ENCODE measurements around the gene PIP4K2B. TPM values are rescaled to one million over a fixed set of nuclear protein-coding genes. Genes with fewer than 3 reads are reported as not detected.
"Not testable (repeated sequence)": the region's sequence is repeated elsewhere in the genome, so short reads cannot be mapped to it uniquely, and the experiment has no call there.

PIP4K2B gene
- polyA plus RNA-seq (ENCODE audit: insufficient read length), result 72.5 TPM

GRCh38 chr17:38799501-38800236 is at the start of gene PIP4K2B:
PIP4K2B (minus strand) TSS chr17:38799556; CDS start chr17:38799424, 132 bp downstream.
- DNase-seq, result peak; percentile 93

GRCh38 chr17:38848557-38848891 is 49.2 kb upstream of the PIP4K2B start:
- DNase-seq, result no peak

- no peak for DNase-seq
Observed at GRCh38 chr17:38844261-38844757, 45.0 kb upstream of the PIP4K2B start.

DNA sequence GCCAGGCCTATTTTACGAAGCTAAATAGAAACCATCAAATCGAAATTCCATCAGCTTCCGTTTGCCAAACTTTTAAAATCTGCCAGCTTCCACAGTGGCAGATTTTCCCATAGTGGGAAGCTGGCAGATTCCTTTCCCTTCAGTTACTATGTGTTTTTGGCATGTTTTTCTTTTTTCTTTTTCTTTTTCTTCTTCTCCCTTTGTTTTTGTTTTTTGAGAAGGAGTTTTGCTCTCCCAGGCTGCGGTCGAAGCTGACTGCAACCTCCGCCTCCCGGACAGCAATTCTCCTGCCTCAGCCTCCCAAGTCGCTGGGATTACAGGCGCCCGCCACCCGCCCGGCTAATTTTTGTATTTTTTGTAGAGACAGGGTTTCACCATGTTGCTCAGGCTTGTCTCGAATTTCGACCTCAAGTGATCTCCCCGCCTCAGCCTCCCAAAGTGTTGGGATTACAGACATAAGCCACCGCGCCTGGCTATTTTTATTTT is 26.4 kb upstream of the PIP4K2B start:
- DNase-seq, result no peak

GRCh38 chr17:38824899-38825761 is 25.8 kb upstream of the PIP4K2B start, which contains the start of gene CWC25:
CWC25 (minus strand) TSS chr17:38825321; CDS start chr17:38825183, 138 bp downstream.
- DNase-seq, result peak; percentile 98

DNA sequence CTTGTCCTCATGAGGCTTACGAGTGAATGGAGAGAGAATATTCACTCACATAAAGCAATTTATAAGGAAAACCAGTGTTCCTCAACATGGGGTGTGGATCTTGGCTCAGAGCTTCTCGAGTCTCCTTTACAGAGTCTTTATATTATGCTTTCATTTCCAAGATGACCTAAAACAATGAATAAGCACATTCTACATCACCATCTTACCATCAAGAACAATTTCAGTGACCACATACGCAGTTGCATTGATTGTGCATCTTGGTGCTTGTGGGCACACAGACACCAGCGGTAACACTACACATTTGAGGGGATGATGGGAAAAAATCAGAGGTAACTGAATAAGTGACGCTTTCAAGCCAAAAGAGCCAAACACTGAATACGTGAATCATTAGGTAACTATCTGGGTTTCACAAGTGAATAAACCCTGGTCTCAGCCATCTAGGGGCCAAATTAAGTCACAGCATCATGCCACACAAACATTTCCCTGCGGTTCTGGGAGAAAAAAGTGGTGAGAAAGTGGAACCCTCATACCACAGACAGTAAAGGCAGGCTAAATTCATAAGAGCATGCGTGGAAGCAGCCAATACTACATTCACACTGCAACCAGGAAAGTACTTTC is 16.3 kb upstream of the PIP4K2B start:
- DNase-seq, result no peak

DNA sequence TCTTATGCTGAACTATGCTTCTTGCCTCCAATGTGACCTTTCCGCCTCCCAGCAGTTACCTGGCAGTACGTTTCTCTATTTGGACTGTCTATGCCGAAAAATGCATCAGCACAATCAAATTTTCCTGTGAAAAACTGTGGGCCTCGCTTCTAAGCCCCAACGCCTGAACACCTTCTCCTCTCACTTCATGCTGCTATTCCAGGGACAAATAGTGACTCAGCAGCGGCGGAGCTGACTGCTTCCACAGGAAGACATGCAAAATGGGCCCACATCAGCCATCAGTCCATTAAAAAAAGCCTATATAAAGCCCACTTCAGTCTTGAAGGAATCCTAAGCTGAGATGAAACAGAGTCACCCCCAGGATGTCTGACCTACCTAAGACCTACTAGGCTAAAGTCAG is 10.5 kb upstream of the PIP4K2B start:
- DNase-seq, result no peak

DNA sequence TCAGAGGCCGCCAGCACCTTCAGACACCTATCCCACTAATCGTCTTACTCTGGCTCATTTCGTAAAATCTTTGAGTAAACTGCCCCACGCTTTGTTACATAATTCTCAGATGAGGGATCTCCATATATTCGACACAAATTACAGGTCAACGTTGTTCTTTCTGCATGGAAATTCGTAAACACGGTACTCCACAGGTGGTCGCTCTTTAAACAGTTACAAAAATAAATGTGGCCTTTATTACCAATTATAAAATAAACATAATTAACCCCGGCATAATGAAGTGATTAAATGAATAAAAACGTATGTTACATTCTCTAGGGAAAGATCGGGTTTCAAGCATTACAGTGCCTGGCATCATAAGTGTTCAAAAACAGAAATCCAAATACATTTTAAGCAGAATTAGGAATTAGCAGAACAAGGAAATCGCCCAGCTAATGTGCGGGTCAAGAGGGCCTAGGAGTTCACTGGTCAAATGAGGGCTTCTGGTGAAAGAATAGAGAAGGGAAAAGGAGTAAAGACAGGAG is 943 bp upstream of the PIP4K2B start:
- no peak for DNase-seq

GRCh38 chr17:38798614-38799500 is 499 bp downstream of the PIP4K2B start:
- peak; percentile 48 for DNase-seq

DNA sequence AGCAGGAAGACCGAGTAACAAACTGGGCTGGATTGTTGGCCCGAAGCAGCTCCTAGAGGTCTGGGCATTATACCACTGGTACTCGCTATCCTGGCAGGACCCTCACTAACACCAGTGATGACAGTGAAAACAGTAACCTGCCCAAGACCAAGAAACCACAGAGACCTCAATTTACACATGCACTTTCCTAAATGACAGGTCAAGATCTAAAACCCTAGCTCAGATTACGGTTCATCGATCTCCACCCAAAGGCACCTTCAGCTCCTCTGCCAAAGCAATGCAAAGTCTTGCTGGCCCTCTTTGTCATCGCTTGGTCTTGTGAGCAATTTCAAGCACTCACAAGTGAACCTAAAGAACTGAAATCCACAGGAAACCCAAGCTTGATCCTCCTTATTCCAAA is 1.5 kb downstream of the PIP4K2B start:
- no peak for DNase-seq

GRCh38 chr17:38797158-38797490 is 2.2 kb downstream of the PIP4K2B start:
- DNase-seq, result no peak

DNA sequence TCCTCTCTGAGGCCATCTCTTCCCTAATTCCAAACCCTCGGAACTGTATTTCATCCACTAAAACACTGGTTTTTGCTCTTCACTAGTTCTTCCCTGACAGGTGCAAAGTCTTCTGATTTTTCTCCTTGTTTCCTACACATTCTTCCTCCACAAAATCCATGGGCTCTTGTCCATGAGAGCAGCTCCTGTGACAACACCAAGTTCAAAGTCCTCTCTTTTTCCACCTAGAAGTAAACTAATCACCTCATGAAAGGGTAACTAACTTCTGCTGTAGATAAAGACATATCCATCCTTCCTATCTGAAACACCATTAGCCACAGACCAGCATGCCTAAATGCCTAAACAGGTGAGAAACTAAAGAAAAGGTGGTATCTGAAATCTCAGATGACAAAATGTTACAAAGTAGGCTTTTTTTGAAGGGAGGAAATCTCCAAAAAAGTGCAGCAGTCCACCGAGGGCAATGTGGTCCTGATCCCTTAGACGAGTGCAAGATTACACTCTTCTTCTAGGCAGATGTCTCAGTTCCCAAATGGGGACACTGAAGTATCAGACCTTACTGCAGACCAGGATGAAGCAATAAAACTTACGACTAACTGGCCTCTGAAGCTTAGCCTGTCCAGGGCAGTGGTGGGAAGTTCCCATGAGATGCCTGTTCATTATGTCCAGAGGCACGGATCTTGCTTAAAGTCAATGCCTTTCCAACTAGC is 2.8 kb downstream of the PIP4K2B start:
- DNase-seq, result no peak

DNA sequence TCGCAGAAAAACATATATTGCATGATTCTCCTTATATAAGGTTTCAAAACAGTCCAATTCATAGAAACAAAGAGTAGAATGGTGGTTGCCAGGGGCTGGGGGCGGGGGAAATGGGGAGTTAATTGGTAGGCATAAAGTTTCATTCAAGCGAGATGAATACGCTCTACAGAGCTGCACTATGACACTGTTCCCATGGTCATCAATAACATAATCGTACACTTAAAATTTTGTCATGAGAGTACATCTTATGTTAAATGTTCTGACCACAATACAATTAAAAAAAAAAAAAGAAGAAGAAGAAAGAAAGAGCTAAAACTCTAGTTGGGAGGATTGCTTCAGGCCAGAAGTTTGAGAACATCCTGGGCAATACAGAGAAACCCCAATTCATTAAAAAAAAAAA is 5.1 kb downstream of the PIP4K2B start:
- no peak for DNase-seq

GRCh38 chr17:38791162-38791561 is 8.2 kb downstream of the PIP4K2B start:
- DNase-seq, result no peak

DNA sequence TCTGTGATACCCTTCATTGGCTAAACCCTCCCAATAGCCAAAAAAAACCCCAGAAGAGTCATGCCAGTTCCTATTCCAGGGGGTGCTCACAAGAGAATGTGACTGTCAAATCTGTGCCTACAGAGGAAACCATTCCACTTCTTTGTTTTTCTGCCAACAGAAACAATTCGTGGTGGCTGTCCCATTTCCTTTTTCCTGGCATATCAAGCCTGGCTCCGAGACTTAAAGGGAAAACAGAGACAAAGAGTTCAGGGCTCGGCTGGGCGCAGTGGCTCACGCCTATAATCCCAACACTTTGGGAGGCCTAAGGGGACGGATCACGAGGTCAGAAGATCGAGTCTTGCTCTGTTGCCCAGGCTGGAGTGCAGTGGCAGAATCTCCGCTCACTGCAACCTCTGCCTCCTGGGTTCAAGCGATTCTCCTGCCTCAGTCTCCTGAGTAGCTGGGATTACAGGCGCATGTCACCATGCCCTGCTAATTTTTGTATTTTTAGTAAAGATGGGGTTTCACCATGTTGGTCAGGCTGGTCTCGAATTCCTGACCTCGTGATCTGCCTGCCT is 9.1 kb downstream of the PIP4K2B start:
- DNase-seq, result not testable (repeated sequence)

DNA sequence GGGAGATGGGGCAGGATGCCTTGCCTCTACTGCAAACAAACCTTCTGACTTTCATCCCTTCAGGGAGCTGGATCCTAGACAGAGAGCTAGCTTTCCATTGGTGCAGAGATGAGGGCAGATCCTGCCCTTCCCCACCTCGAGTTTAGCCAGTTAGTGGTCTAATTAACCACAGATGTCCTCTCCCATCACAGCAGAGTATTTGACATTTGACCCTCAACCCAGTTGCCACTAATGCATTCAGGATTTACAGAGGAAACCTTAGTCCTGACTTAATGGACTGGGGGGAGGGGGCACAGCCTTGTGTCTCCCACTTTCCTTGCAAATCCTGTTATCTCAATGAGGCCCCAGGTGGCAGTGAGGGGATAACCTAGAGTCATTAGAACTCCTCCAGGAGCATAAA is 10.2 kb downstream of the PIP4K2B start:
- DNase-seq, result no peak

DNA sequence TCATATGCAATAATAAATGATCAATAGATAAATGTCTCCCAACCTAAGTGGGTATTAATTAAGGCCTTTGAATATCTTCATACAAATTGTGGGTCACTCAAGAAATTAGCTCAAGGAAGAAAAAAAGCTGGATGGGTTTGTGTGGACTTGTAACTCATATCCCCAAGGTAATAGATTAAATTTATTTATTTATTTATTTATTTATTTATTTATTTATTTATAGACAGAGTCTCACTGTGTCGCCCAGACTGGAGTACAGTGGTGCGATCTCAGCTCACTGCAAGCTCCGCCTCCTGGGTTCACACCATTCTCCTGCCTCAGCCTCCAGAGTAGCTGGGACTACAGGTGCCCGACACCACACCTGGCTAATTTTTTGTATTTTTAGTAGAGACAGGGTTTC is 11.4 kb downstream of the PIP4K2B start:
- not testable (repeated sequence) for DNase-seq

DNA sequence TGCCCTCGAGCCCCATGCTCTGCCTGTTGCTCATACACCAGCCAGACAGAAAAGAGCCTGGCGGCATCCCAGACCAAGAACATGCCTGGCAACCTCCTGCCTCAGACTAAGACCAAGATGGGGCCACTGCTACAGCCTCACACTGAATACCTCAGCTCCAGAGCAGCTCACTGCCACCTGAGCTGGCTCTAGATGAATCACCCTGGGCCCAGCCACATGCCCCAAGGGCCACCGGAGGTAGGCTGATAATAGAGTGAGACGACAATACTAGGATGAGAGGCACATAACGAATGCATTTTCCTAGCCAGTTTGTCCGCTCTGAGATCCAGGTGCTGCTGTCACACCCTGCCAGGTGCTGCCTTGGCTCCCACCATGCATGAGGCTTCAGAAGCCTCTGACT is 13.0 kb downstream of the PIP4K2B start:
- no peak for DNase-seq

GRCh38 chr17:38783227-38783626 is 16.1 kb downstream of the PIP4K2B start:
- DNase-seq, result no peak

DNA sequence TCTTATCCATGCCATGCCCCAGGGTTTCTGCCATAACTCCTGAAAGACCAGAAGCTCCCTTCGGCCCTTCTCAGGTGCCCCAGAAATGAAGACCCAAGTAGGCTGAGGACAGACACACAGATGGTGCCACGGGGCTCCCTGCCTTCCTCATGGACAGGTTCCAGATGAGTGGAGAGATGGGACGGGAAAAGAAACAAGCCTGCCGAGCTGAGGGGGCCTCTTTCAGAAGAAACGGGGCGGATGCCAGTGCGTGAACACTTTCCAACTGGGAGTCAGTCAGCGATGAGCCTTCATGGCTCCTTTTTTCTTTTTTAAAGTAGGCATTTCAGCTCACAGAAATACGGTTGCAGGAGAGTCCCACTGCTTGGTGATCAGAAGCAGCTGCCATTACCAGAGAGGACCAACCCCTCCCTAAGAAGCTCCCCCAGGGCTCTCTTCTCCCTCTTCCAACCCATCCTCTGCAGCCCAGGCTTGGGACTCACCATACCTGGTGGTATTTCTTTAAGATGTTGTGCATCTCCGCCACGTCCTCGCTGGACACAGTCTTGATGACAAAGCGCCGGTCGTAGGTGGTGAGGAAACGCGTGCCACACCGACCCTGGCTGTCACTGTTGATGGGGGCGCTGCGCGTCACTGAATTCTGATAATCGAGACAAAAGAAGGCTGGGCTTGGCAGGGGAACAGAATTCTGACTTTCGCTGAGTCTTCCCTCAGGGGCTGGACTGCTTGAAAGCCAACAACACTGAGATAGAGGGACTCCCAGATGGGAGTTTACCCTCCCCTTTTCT is 19.2 kb downstream of the PIP4K2B start:
- DNase-seq, result no peak
